Activated T-cell treated with anti-CD3 and anti-CD28 coated beads for 4 hours (primary cell): ENCODE measurements around the gene LMO7.

ENCODE experiments used
- DNase-seq: peaks from one replicate; pipeline ENCODE4 v3.0.0-alpha.2; 2020

LMO7 gene

GRCh38 chr13:75635828-75636435 lies at the start of gene LMO7:
Gene LMO7, plus strand, starts transcription at chr13:75636330. Its CDS starts 328 bp downstream, at chr13:75636658.
- peak; percentile 25 for DNase-seq

- DNase-seq = no peak
These were observed 48.5 kb upstream of the LMO7 start for GRCh38 chr13:75587679-75588078.

GRCh38 chr13:75596657-75597182 lies 39.4 kb upstream of the LMO7 start:
- no peak for DNase-seq

- no peak for DNase-seq
These were observed 35.8 kb upstream of the LMO7 start for GRCh38 chr13:75600371-75600770.

GRCh38 chr13:75603038-75603437 lies 33.1 kb upstream of the LMO7 start:
- DNase-seq = no peak

- DNase-seq = no peak
These were observed 28.7 kb upstream of the LMO7 start for GRCh38 chr13:75607447-75607846.

- DNase-seq = no peak
These were observed 25.7 kb upstream of the LMO7 start for GRCh38 chr13:75610466-75610865.

GRCh38 chr13:75612354-75612753 lies 23.8 kb upstream of the LMO7 start:
- no peak for DNase-seq

GRCh38 chr13:75617230-75617629 lies 18.9 kb upstream of the LMO7 start:
- DNase-seq = no peak

GRCh38 chr13:75618308-75618707 lies 17.8 kb upstream of the LMO7 start:
- no peak for DNase-seq

- no peak for DNase-seq
These were observed 16.1 kb upstream of the LMO7 start for GRCh38 chr13:75620020-75620419.

- no peak for DNase-seq
These were observed 15.0 kb upstream of the LMO7 start for GRCh38 chr13:75621147-75621546.

- DNase-seq = no peak
These were observed 7.3 kb upstream of the LMO7 start for GRCh38 chr13:75628801-75629200.

GRCh38 chr13:75633285-75633684 lies 2.8 kb upstream of the LMO7 start:
- no peak for DNase-seq

GRCh38 chr13:75635101-75635827 lies 866 bp upstream of the LMO7 start:
- DNase-seq = no peak

GRCh38 chr13:75636436-75637180 lies 478 bp downstream of the LMO7 start:
- peak; percentile 17 for DNase-seq

- DNase-seq = no peak
These were observed 1.1 kb downstream of the LMO7 start for GRCh38 chr13:75637181-75637750.

GRCh38 chr13:75639454-75639853 lies 3.3 kb downstream of the LMO7 start:
- DNase-seq = no peak

GRCh38 chr13:75641026-75641425 lies 4.9 kb downstream of the LMO7 start:
- DNase-seq = no peak

GRCh38 chr13:75643182-75643581 lies 7.1 kb downstream of the LMO7 start:
- no peak for DNase-seq

- no peak for DNase-seq
These were observed 7.6 kb downstream of the LMO7 start for GRCh38 chr13:75643693-75644092.

GRCh38 chr13:75645141-75645540 lies 9.0 kb downstream of the LMO7 start:
- no peak for DNase-seq

GRCh38 chr13:75647126-75647784 lies 11.1 kb downstream of the LMO7 start:
- no peak for DNase-seq
